Astrocyte of the cerebellum (primary cell): ENCODE data around the gene ACVR1.

ENCODE experiments used
- DNase-seq: peaks from one replicate; pipeline ENCODE4 v3.0.0-alpha.2; 2011; ENCODE audit warnings: low read depth
- H3K4me3 ChIP-seq: 2 replicates; pipeline ENCODE4 v1.5.1; 2011; ENCODE audit warnings: mild to moderate bottlenecking, low read depth, low read length, moderate library complexity
- CTCF ChIP-seq: IDR thresholded peaks from 2 replicates; pipeline ENCODE4 v1.5.1; 2012; ENCODE audit warnings: low read length, low read depth, moderate library complexity, mild to moderate bottlenecking; ENCODE audit errors: missing control alignments
- in situ Hi-C: cut with HindIII; loops from 2 replicates; pipeline ENCODE4 v1.10.0; 2017; ENCODE audit warnings: low sequenced_read_pairs

Gene ACVR1

DNA sequence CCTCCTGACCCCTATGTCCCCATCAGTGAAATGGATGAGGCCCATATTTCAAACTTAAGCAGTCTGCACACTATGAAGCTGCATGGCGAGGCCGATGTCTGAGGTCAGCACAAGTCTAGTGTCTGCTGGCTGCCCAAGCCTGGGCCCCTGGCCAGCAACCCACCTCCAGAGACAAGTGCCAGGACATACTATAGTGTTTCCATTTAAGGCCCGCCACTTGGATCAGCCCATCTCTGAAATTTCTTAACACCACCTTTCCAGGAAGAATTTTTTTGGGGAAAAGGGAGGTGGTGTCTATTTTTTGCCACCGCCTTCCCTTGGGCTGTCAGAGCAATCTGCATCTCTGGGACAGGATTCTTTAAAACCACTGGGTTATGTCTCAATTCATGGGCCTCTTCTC, 1.8 kb downstream of the ACVR1 start:
- peak overlapping the region; percentile 61 for H3K4me3 ChIP-seq
- in situ Hi-C loops = no loop called here
- DNase-seq = no peak
- TF ChIP-seq CTCF = no peak

GRCh38 chr2:157872791-157873190, 3.3 kb downstream of the ACVR1 start:
- no peak overlapping the region for H3K4me3 ChIP-seq
- TF ChIP-seq CTCF = no peak
- in situ Hi-C loops = no loop called here
- DNase-seq = no peak

DNA sequence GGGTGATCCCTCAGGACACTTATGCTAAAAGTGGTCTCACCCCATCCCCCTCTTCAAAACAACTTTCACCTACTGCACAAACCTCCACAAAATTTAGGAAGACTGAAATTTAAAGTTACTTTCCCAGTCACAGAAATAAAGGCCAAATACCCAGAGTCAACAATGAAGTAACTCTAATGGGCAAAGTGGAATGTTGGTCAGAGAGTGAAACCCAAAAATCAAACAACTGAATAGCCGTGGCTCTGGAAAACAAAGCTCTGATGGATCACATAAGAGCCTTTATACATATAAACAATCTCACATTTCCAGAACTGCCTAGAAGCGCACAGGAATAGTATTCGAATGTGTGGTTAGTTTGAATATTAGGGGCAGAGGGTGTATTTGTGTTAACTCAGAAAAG, 4.7 kb downstream of the ACVR1 start:
- in situ Hi-C loops = no loop called here
- no peak overlapping the region for H3K4me3 ChIP-seq
- DNase-seq = no peak
- no peak for TF ChIP-seq CTCF

- no peak for TF ChIP-seq CTCF
- in situ Hi-C loops = no loop called here
- no peak for DNase-seq
Observed at GRCh38 chr2:157868993-157869392, 7.1 kb downstream of the ACVR1 start.

DNA sequence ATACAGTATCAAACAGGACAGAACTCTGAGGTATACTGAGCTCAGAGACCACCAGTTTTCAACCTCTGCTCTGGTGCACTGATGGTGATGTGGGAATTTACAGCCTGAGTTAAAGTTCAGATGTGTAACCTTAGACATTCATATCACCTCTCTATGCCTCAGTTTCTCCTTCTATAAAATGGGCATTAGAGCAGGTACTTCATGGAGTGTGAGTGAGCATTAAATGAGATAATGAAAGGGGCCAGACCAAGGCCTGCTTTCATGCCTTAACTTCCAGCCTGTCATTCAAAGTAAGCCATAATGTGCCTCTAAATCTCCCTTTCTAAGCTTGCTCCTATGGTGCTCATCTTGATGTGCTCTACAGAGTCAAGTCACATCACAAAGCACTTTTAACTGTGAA, 8.4 kb downstream of the ACVR1 start:
- DNase-seq = no peak
- H3K4me3 ChIP-seq = no peak overlapping the region
- TF ChIP-seq CTCF = no peak
- in situ Hi-C loops = no loop called here

More at GRCh38 chr2:157868993-157869392, 7.1 kb downstream of the ACVR1 start:
- no peak overlapping the region for H3K4me3 ChIP-seq

DNA sequence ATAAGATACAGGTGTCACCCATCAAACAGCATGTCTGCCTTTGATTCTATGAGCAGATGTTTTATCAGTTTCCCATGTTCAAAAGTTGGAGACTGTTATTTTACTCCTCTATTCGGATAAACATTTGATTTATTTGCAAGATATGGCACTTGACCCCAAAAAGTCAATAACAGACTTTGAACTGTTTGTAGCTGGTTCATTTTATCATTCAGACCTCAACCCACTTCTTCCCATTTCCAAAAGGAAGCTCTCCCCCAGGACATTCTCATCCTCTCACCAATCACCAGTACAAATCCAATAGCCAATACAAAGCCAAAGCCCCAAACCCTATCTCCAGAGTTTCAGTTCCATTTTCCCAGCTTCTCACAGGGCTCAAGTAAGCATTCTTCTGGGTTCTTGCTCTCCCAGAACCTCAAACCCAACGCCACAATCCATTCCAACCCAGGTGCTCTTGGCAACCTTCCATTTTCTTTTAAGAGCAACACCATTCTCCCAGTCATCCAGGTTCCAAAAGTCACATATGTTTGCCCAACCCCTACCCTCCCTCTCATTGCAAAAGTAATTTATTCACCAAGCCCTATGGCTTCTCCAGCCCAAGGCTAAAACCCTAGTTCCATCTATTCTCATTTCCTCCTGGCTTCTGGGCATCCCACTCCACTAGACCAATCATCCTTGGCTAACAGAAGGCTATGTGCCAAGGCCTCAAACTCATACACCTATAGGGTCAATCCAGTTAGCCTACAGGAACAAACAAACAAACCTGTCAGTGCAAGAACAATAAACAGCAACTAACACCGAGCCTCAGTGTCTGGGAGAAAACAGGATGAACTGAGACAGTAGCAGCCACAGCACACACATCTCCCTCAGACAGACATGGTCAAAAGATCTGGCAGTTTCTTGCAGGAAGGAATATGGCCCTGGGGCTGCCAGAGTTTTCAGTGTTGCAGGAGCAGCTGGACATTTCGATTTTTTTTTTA, 9.2 kb downstream of the ACVR1 start:
- no peak for DNase-seq
- TF ChIP-seq CTCF = no peak
- H3K4me3 ChIP-seq = no peak overlapping the region
- in situ Hi-C loops = no loop called here
